HepG2 (cell line): ENCODE data around the gene TMEM151A. TPM values are rescaled to one million over a fixed set of nuclear protein-coding genes. Genes with fewer than 3 reads are reported as not detected.

ENCODE experiments used
- ATAC-seq: fragments of 200-7000 bp; cut with Tn5 transposase; 3 replicates; pipeline ENCODE4 v1.9.1; 2020; ENCODE audit warnings: mild to moderate bottlenecking, moderate library complexity
- BruUV-seq: library from RNA; stranded (reverse); fragments of 400-500 nt; replicated peaks from 2 replicates; lab custom pipeline; 2021; lab: Mats Ljungman, UMichigan
- CTCF ChIA-PET: fragments of 300-600 bp; formaldehyde crosslinking; extraction: SDS; loops from one replicate; lab custom pipeline; 2021; ENCODE audit warnings: low total read pairs, inconsistent platforms, low intra/inter-chr PET ratio; lab: Yijun Ruan, JAX
- POLR2A ChIA-PET: fragments of 350-600 bp; sonication (Branson Sonifier 250); formaldehyde crosslinking; loops from one replicate; lab custom pipeline; 2020; ENCODE audit warnings: antibody characterized with exemption, inconsistent platforms; lab: Yijun Ruan, JAX
- DNase-seq: peaks from one replicate; pipeline ENCODE4 v3.0.0-alpha.2; 2015; ENCODE audit warnings: low spot score
- FAIRE-seq: peaks from 3 replicates; lab custom pipeline; 2011; peaks lifted over from hg19 to GRCh38; lab: Jason Lieb, UNC
- H2AFZ ChIP-seq: one replicate; pipeline ENCODE4 v1.6.1; 2011; ENCODE audit warnings: low read length, inconsistent platforms
- H3K27ac ChIP-seq: fragments of 300-600 bp; 3 replicates; pipeline ENCODE4 v1.8.0; 2011; ENCODE audit warnings: mixed run types, mild to moderate bottlenecking, mixed read lengths, low read length, inconsistent platforms; ENCODE audit not compliant: insufficient read depth; ENCODE audit errors: extremely low read length
- H3K27me3 ChIP-seq, 2 experiments: fragments of 200-600 bp in 1 of 2; 2 replicates in 1 of 2; 3 replicates in 1 of 2; pipeline versions ENCODE4 v1.6.0 to v1.8.0; 2011; ENCODE audit warnings: low read length in 2 of 2, mild to moderate bottlenecking in 2 of 2, moderate library complexity in 2 of 2, inconsistent platforms in 1 of 2; ENCODE audit not compliant: insufficient read depth in 2 of 2, control insufficient read depth in 1 of 2
- H3K36me3 ChIP-seq, 2 experiments: fragments of 200-600 bp in 1 of 2; replicated peaks in 1 of 2; 2 replicates in 1 of 2; 3 replicates in 1 of 2; pipeline versions ENCODE4 v1.5.1 to v1.8.0; 2011; ENCODE audit warnings: low read length in 2 of 2, inconsistent platforms in 1 of 2; ENCODE audit not compliant: insufficient read depth in 2 of 2, control insufficient read depth in 1 of 2
- H3K4me1 ChIP-seq: 2 replicates; pipeline ENCODE4 v1.5.1; 2012; ENCODE audit warnings: low read length, inconsistent platforms; ENCODE audit not compliant: insufficient read depth
- H3K4me2 ChIP-seq: 2 replicates; pipeline ENCODE4 v1.6.0; 2011; ENCODE audit warnings: low read depth, low read length, inconsistent platforms
- H3K4me3 ChIP-seq, 3 experiments: fragments of 200-600 bp in 1 of 3; sonication (generic), shearing (Covaris generic) in 1 of 3; replicated peaks in 1 of 3; 2 replicates each; pipeline ENCODE4 v1.5.1; 2011 to 2016; ENCODE audit warnings: low read length in 3 of 3, inconsistent platforms in 2 of 3, low read depth in 2 of 3, mild to moderate bottlenecking in 2 of 3, control low read depth in 1 of 3, mixed read lengths in 1 of 3; ENCODE audit not compliant: insufficient read depth in 1 of 3
- H3K79me2 ChIP-seq: one replicate; pipeline ENCODE4 v1.6.1; 2011; ENCODE audit warnings: low read length, inconsistent platforms; ENCODE audit not compliant: insufficient read depth
- H3K9ac ChIP-seq: 2 replicates; pipeline ENCODE4 v1.6.0; 2011; ENCODE audit warnings: mild to moderate bottlenecking, low read depth, low read length, inconsistent platforms; ENCODE audit not compliant: insufficient read depth
- H3K9me3 ChIP-seq: 2 replicates; pipeline ENCODE4 v1.5.1; 2012; ENCODE audit warnings: mild to moderate bottlenecking, low read length
- H4K20me1 ChIP-seq: 2 replicates; pipeline ENCODE4 v1.6.0; 2011; ENCODE audit warnings: inconsistent platforms, mild to moderate bottlenecking, low read length, moderate library complexity; ENCODE audit not compliant: insufficient read depth
- AFF4 ChIP-seq: sonication (generic); formaldehyde crosslinking; IDR thresholded peaks from 2 replicates; pipeline ENCODE4 v1.4.0; 2020; ENCODE audit warnings: missing genetic modification reagents
- AGO2 ChIP-seq: fragments of 200-400 bp; formaldehyde crosslinking; optimal IDR thresholded peaks from 2 replicates; pipeline ENCODE3; 2017; ENCODE audit warnings: mild to moderate bottlenecking, low read depth, low read length, moderate library complexity
- KDM5A ChIP-seq: fragments of 200-600 bp; sonication (generic); IDR thresholded peaks from 2 replicates; pipeline ENCODE4 v1.7.0; 2018; ENCODE audit warnings: antibody characterized with exemption, mild to moderate bottlenecking, low read length, borderline replicate concordance
- MAFK ChIP-seq, 2 experiments: IDR thresholded peaks in 1 of 2; conservative IDR thresholded peaks in 1 of 2; 2 replicates each; pipeline ENCODE4 v1.6.1; 2011; ENCODE audit warnings: improper control_type of control experiment in 2 of 2, low read length in 2 of 2
- TBL1XR1 ChIP-seq: fragments of 150-350 bp; IDR thresholded peaks from 2 replicates; pipeline ENCODE4 v1.6.1; 2014; ENCODE audit warnings: borderline replicate concordance, low read length; ENCODE audit not compliant: partially characterized antibody
- XRCC5 ChIP-seq: fragments of 200-400 bp; formaldehyde crosslinking; optimal IDR thresholded peaks from 2 replicates; pipeline ENCODE3; 2017; ENCODE audit warnings: mild to moderate bottlenecking, low read length
- ZNF557 ChIP-seq: sonication (generic); formaldehyde crosslinking; IDR thresholded peaks from 2 replicates; pipeline ENCODE4 v1.4.0; 2020; ENCODE audit warnings: missing genetic modification reagents
- ZNF792 ChIP-seq: IDR thresholded peaks from 2 replicates; pipeline ENCODE4 v1.6.1; 2016
- WGBS: methylation state at CpG from one replicate; pipeline ENCODE4 v1.1.6; 2017; ENCODE audit warnings: low lambda C conversion rate; 5-methylcytosine and 5-hydroxymethylcytosine counted together
- in situ Hi-C: cut with HindIII; loops from 2 replicates; pipeline ENCODE4 v1.10.0; 2017; ENCODE audit warnings: low pct_unique_long_range_greater_than_20kb; ENCODE audit not compliant: extremely low pct_ligation_motif_present
- intact Hi-C: fragments of 100-400 bp; cut with micrococcal nuclease; formaldehyde crosslinking; loops from one replicate; pipeline ENCODE4 v1.10.0; 2022; ENCODE audit not compliant: unreplicated experiment
- polyA plus RNA-seq, 8 experiments: library from polyadenylated mRNA; depleted of rRNA in 3 of 8; stranded (reverse) in 7 of 8; unstranded in 1 of 8; fragments of >200 nt; fragmentation: Illumina TruSeq in 4 of 8; extraction: Trizol in 4 of 8; gene quantifications; 2 replicates each; pipeline versions ENCODE4 v1.2.1 to v1.2.3, GENCODE V29; 2011 to 2016; ENCODE audit warnings: low read depth in 4 of 8, missing spikeins in 1 of 8, mixed read lengths in 1 of 8; ENCODE audit not compliant: insufficient read depth in 1 of 8
- total RNA-seq, 5 experiments: library from RNA; depleted of rRNA; stranded (reverse); fragments of >200 nt; fragmentation: Illumina TruSeq; extraction: Trizol; gene quantifications; 2 replicates each; pipeline ENCODE4 v1.2.3, GENCODE V29; 2016; ENCODE audit warnings: low read depth in 1 of 5

TMEM151A gene
- total and polyA plus RNA-seq, 2 of the 13 experiments (the other 11 are each of a cell fraction or from before 2014, with no cell fraction given): 0.18 to 0.33 TPM

- peaks cover 59% of the 10 kb centered on the region for H3K4me1 ChIP-seq
- TF ChIP-seq MAFK (conservative IDR thresholded peaks at IDR 0.05 in 1 of 2, IDR thresholded peaks at IDR 0.05 in 1 of 2; ENCODE audit: low read length in 2 of 2): no peak
- TF ChIP-seq AGO2: peak; percentile 36
- no peaks in the 10 kb centered on the region for H4K20me1 ChIP-seq
- ChIA-PET POLR2A (interaction anchor here (1.3 to 4.2 kb wide), 3 partner anchors 15 to 34 kb away, joined by 3 to 35 read pairs (median 28); partner anchors contain the start of gene YIF1A), CTCF (no interaction called here)
- no peaks in the 10 kb centered on the region for H3K9me3 ChIP-seq
- 0 out of 5 replicates have a peak, but pooled peaks cover 0 to 2% of the 10 kb centered on the region in 2 experiments for H3K27me3 ChIP-seq
- no peaks in the 10 kb centered on the region for H3K79me2 ChIP-seq
- no peak for DNase-seq
- WGBS: 79% methylated on average over 8 of the region's 17 CpGs
- peak overlapping the region; percentile 89 for H3K4me2 ChIP-seq
- in situ Hi-C loops (no loop called here), intact Hi-C loops (loop anchor here (10.0 kb wide), 1 partner anchor 70 kb away; no protein-coding TSS in a partner anchor)
- no peak overlapping the region for H2AFZ ChIP-seq
- no peak for ATAC-seq
- H3K4me3 ChIP-seq: no peak overlapping the region
- H3K36me3 ChIP-seq: no peaks in the 10 kb centered on the region
- no peak for FAIRE-seq
- no peak overlapping the region for H3K27ac ChIP-seq
- no peak overlapping the region for H3K9ac ChIP-seq
- no TSS peak for BruUV-seq
Measured at GRCh38 chr11:66314561-66315497, 23.1 kb downstream of the TMEM151A start.

- H3K4me2 ChIP-seq: no peak overlapping the region
- no peak overlapping the region for H3K9ac ChIP-seq
- H3K4me1 ChIP-seq: peaks cover 52% of the 10 kb centered on the region
- no peak overlapping the region for H3K4me3 ChIP-seq
- in situ Hi-C loops (no loop called here), intact Hi-C loops (loop anchor here (10.0 kb wide), 1 partner anchor 69 kb away; no protein-coding TSS in a partner anchor)
- no peak for DNase-seq
- no peak overlapping the region for H2AFZ ChIP-seq
- ATAC-seq: no peak
- no peak for TF ChIP-seq KDM5A
- no peak for TF ChIP-seq XRCC5
- TF ChIP-seq TBL1XR1: no peak
- no peak for TF ChIP-seq AFF4 (CRISPR knock-in tag)
- TF ChIP-seq ZNF557: no peak
- no peak for TF ChIP-seq ZNF792
- 66% methylated on average over 7 of the region's 14 CpGs for WGBS
- H3K36me3 ChIP-seq: no peaks in the 10 kb centered on the region
- no TSS peak for BruUV-seq
- POLR2A ChIA-PET: interaction anchor here (3.7 kb wide), 1 partner anchor 27 kb away, joined by 28 read pairs; the partner anchor contains the start of gene YIF1A
- no peaks in the 10 kb centered on the region for H3K9me3 ChIP-seq
- FAIRE-seq: no peak
- H3K79me2 ChIP-seq: no peaks in the 10 kb centered on the region
- no peaks in the 10 kb centered on the region for H3K27me3 ChIP-seq
- CTCF ChIA-PET: no interaction called here
- no peaks in the 10 kb centered on the region for H4K20me1 ChIP-seq
- H3K27ac ChIP-seq: no peak overlapping the region
Measured at GRCh38 chr11:66315498-66315885, 23.8 kb downstream of the TMEM151A start.
